A673 (cell line): ENCODE measurements around the gene GRID1. TPM values are rescaled to one million over a fixed set of nuclear protein-coding genes. Genes with fewer than 3 reads are reported as not detected.

Experiments
- BruUV-seq: library from RNA; stranded (reverse); fragments of 400-500 nt; replicated peaks from 2 replicates; lab custom pipeline; 2021; lab: Mats Ljungman, UMichigan
- CTCF ChIA-PET: fragments of 300-600 bp; sonication (Branson Sonifier 250); formaldehyde crosslinking; loops from one replicate; lab custom pipeline; 2022; ENCODE audit warnings: antibody characterized with exemption; lab: Charles Lee
- POLR2A ChIA-PET: fragments of 300-600 bp; sonication (Branson Sonifier 250); formaldehyde crosslinking; loops from one replicate; lab custom pipeline; 2022; ENCODE audit warnings: antibody characterized with exemption; ENCODE audit not compliant: low non-redundant PET; lab: Charles Lee
- DNase-seq: peaks from one replicate; pipeline ENCODE4 v3.0.0-alpha.2; 2015; ENCODE audit warnings: low spot score
- H3K27ac ChIP-seq: fragments of 200-600 bp; sonication (generic); 2 replicates; pipeline ENCODE4 v1.5.1; 2016; ENCODE audit warnings: mixed run types, low read depth, mild to moderate bottlenecking, mixed read lengths, antibody characterized with exemption, low read length; ENCODE audit not compliant: poor library complexity, severe bottlenecking
- H3K27me3 ChIP-seq: fragments of 200-600 bp; sonication (generic); replicated peaks from 2 replicates; pipeline ENCODE4 v1.6.1; 2017; ENCODE audit warnings: mixed run types, low read depth, mild to moderate bottlenecking, mixed read lengths, antibody characterized with exemption, low read length; ENCODE audit not compliant: insufficient read depth, poor library complexity
- H3K36me3 ChIP-seq: fragments of 200-600 bp; sonication (generic); 2 replicates; pipeline ENCODE4 v1.6.1; 2016; ENCODE audit warnings: mixed run types, mild to moderate bottlenecking, mixed read lengths, antibody characterized with exemption, low read length; ENCODE audit not compliant: insufficient read depth, poor library complexity, severe bottlenecking
- H3K4me1 ChIP-seq: fragments of 200-600 bp; sonication (generic); 2 replicates; pipeline ENCODE4 v1.6.1; 2017; ENCODE audit warnings: mixed run types, mild to moderate bottlenecking, mixed read lengths, antibody characterized with exemption, low read length; ENCODE audit not compliant: insufficient read depth, poor library complexity, severe bottlenecking
- H3K4me3 ChIP-seq: fragments of 200-600 bp; sonication (generic); 2 replicates; pipeline ENCODE4 v1.5.1; 2016; ENCODE audit warnings: low read depth, mixed run types, mild to moderate bottlenecking, mixed read lengths, low read length; ENCODE audit not compliant: poor library complexity, severe bottlenecking
- H3K9me3 ChIP-seq: fragments of 200-600 bp; sonication (generic); 2 replicates; pipeline ENCODE4 v1.6.1; 2016; ENCODE audit warnings: mixed run types, low read depth, mild to moderate bottlenecking, mixed read lengths, antibody characterized with exemption, low read length; ENCODE audit not compliant: poor library complexity, severe bottlenecking
- EZH2 ChIP-seq: fragments of 200-600 bp; sonication (generic); IDR thresholded peaks from 2 replicates; pipeline ENCODE4 v1.6.1; 2017; ENCODE audit warnings: borderline replicate concordance, low read depth, mild to moderate bottlenecking, mixed read lengths, antibody characterized with exemption, low read length; ENCODE audit not compliant: poor library complexity, severe bottlenecking
- intact Hi-C: fragments of 100-400 bp; cut with micrococcal nuclease; formaldehyde crosslinking; loops from one replicate; pipeline ENCODE4 v1.10.0; 2022; ENCODE audit not compliant: unreplicated experiment
- total RNA-seq: library from RNA; stranded (reverse); gene quantifications from 2 replicates; pipeline ENCODE4 v1.2.3, GENCODE V29; 2021
- TF ChIP-seq, protein P1 (sequence below): fragments of 300-800, 200-600 bp; sonication (generic); conservative IDR thresholded peaks from 2 replicates; pipeline ENCODE4 v1.5.1; 2017; ENCODE audit warnings: low read depth, mild to moderate bottlenecking, antibody characterized with exemption, low read length, moderate library complexity, mixed read lengths

The GRID1 gene
- total RNA-seq, 1 experiment from 2014 or later = not detected

DNA sequence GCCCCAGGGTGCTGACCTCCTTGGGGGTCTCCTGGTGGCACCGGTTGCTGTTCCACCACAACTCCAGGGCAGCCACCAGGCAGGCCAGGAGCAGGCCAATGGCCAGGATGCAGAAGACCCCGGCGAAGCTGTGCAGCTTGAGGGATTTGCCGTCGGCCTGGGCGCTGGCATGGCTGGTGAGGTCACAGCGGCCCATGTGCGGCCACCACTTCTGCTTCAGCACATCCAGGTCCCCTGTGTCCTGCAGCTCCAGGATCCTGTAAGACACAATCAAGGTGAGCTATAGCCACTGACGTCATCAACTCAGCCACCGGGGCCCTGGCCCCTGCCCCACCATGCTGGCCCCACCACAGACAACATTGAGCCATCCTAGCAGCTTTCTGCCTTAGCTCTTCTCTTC lies 753.2 kb downstream of the GRID1 start:
- H3K9me3 ChIP-seq = no peaks in the 10 kb centered on the region
- no peaks in the 10 kb centered on the region for H3K4me1 ChIP-seq
- peaks cover 6% of the 10 kb centered on the region for H3K27me3 ChIP-seq
- ChIA-PET POLR2A (no interaction called here), CTCF (no interaction called here)
- no peak for DNase-seq
- H3K27ac ChIP-seq = no peak overlapping the region
- no peak overlapping the region for H3K4me3 ChIP-seq
- no TSS peak for BruUV-seq
- TF ChIP-seq, protein P1, sequence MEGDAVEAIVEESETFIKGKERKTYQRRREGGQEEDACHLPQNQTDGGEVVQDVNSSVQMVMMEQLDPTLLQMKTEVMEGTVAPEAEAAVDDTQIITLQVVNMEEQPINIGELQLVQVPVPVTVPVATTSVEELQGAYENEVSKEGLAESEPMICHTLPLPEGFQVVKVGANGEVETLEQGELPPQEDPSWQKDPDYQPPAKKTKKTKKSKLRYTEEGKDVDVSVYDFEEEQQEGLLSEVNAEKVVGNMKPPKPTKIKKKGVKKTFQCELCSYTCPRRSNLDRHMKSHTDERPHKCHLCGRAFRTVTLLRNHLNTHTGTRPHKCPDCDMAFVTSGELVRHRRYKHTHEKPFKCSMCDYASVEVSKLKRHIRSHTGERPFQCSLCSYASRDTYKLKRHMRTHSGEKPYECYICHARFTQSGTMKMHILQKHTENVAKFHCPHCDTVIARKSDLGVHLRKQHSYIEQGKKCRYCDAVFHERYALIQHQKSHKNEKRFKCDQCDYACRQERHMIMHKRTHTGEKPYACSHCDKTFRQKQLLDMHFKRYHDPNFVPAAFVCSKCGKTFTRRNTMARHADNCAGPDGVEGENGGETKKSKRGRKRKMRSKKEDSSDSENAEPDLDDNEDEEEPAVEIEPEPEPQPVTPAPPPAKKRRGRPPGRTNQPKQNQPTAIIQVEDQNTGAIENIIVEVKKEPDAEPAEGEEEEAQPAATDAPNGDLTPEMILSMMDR = no peak
- no peak for TF ChIP-seq EZH2
- intact Hi-C loops = no loop called here
- no peaks in the 10 kb centered on the region for H3K36me3 ChIP-seq

DNA sequence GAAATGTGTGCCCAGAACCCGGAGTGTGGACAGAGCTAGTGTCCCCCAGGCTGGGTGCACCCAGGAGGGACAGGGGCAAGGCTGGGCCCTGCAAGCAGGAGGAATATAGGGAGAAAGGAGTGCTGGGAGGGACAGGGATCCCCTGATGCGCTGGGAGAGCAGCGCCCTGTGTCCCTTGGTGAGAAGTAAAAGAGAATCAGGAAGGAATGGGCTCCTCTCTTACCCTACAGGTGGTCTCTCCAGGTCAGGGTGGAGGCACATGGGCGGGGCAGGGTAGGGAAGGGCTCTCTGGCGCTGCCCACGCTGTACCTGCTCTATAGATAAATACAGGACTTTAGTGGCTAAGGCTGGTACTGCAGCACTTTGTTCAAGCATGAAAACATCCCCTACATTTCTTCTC lies 753.8 kb downstream of the GRID1 start:
- Histone ChIP-seq H3K9me3 (no peaks in the 10 kb centered on the region), H3K4me1 (no peaks in the 10 kb centered on the region), H3K27me3 (peaks cover 6% of the 10 kb centered on the region), H3K36me3 (no peaks in the 10 kb centered on the region), H3K27ac (no peak overlapping the region), H3K4me3 (no peak overlapping the region)
- no peak for DNase-seq
- BruUV-seq = no TSS peak
- ChIA-PET POLR2A (no interaction called here), CTCF (no interaction called here)
- intact Hi-C loops = no loop called here
- no peak for TF ChIP-seq EZH2
- TF ChIP-seq, protein P1 = 0 out of 2 replicates have a peak, but pooled peaks have one; percentile 34

DNA sequence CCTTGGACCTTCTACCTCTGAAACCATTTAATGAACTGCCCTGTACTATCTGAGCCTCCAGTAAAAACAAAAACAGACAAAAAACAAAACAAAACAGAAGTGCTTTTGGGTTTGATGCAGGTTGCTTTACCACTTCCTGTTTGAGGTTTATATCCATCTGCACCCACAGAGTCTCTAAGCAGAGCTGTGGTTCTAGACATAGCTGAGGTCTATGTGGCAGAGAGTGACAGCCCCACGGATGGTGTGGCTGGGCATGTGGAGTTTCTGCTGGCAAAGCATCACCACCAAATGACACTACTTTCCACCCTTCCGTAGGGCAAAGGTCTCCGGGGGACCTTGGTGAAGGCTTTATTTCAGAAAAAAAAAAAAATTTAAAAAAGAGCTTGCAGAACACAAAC lies 754.2 kb downstream of the GRID1 start:
- CTCF ChIA-PET = no interaction called here
- no TSS peak for BruUV-seq
- POLR2A ChIA-PET = no interaction called here
- no peak overlapping the region for H3K27ac ChIP-seq
- no peak for TF ChIP-seq EZH2
- TF ChIP-seq, protein P1 = no peak
- H3K27me3 ChIP-seq = peaks cover 6% of the 10 kb centered on the region
- no peak overlapping the region for H3K4me3 ChIP-seq
- H3K36me3 ChIP-seq = no peaks in the 10 kb centered on the region
- DNase-seq = no peak
- no peaks in the 10 kb centered on the region for H3K4me1 ChIP-seq
- no peaks in the 10 kb centered on the region for H3K9me3 ChIP-seq
- intact Hi-C loops = no loop called here
